Adipocyte (in vitro differentiated cells): ENCODE results near the gene ARHGEF12.

ENCODE experiments used
- DNase-seq: peaks from one replicate; pipeline ENCODE4 v3.0.0-alpha.2; 2015; ENCODE audit warnings: low read depth
- H3K27me3 ChIP-seq: replicated peaks from 2 replicates; pipeline ENCODE4 v1.7.0; 2013; ENCODE audit warnings: mild to moderate bottlenecking, low read length, moderate library complexity; ENCODE audit not compliant: control insufficient read depth, insufficient read depth
- H3K36me3 ChIP-seq: 2 replicates; pipeline ENCODE4 v1.7.0; 2013; ENCODE audit warnings: low read length, mild to moderate bottlenecking, moderate library complexity; ENCODE audit not compliant: control insufficient read depth, insufficient read depth, severe bottlenecking
- H3K4me1 ChIP-seq: 2 replicates; pipeline ENCODE4 v1.7.0; 2013; ENCODE audit warnings: mild to moderate bottlenecking, low read length, moderate library complexity; ENCODE audit not compliant: control insufficient read depth, insufficient read depth
- H3K4me3 ChIP-seq: 2 replicates; pipeline ENCODE4 v1.7.0; 2013; ENCODE audit warnings: mild to moderate bottlenecking, low read length, moderate library complexity
- H3K9ac ChIP-seq: 2 replicates; pipeline ENCODE4 v1.7.0; 2013; ENCODE audit warnings: mild to moderate bottlenecking, low read length, moderate library complexity
- H3K9me3 ChIP-seq: 2 replicates; pipeline ENCODE4 v1.7.0; 2013; ENCODE audit warnings: mild to moderate bottlenecking, low read length, moderate library complexity; ENCODE audit not compliant: control insufficient read depth

ARHGEF12 gene

GRCh38 chr11:120441592-120441991 is 105.4 kb downstream of the ARHGEF12 start:
- no peaks in the 10 kb centered on the region for H3K9me3 ChIP-seq
- H3K9ac ChIP-seq = no peak overlapping the region
- no peak overlapping the region for H3K4me3 ChIP-seq
- H3K27me3 ChIP-seq = no peaks in the 10 kb centered on the region
- no peak for DNase-seq
- H3K4me1 ChIP-seq = no peaks in the 10 kb centered on the region
- peaks cover 85% of the 10 kb centered on the region for H3K36me3 ChIP-seq

DNA sequence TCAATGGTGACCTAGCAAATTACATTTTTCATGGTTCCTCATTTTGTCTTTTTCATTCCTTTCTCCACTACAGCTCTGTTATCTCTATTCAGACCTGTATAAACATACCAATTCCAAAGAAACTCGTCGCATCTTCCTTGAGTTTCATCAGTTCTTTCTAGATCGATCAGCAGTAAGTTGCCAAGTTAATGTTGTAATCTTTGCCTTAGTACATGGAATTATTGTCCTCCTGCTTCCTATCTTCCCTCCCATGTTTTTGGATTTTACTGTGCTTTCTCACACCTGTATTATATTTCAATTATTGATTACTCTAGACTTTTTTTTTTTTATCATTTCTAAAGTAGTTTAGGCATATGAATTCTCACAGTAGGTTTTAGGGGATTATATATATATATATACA is 105.8 kb downstream of the ARHGEF12 start:
- no peak for DNase-seq
- Histone ChIP-seq H3K9me3 (no peaks in the 10 kb centered on the region), H3K4me1 (no peaks in the 10 kb centered on the region), H3K36me3 (peaks cover 86% of the 10 kb centered on the region), H3K27me3 (no peaks in the 10 kb centered on the region), H3K9ac (no peak overlapping the region), H3K4me3 (no peak overlapping the region)

- Histone ChIP-seq H3K27me3 (no peaks in the 10 kb centered on the region), H3K9me3 (no peaks in the 10 kb centered on the region), H3K4me3 (no peak overlapping the region), H3K36me3 (peaks cover 90% of the 10 kb centered on the region), H3K4me1 (no peaks in the 10 kb centered on the region), H3K9ac (no peak overlapping the region)
- no peak for DNase-seq
These were observed 110.6 kb downstream of the ARHGEF12 start for GRCh38 chr11:120446802-120447201.

DNA sequence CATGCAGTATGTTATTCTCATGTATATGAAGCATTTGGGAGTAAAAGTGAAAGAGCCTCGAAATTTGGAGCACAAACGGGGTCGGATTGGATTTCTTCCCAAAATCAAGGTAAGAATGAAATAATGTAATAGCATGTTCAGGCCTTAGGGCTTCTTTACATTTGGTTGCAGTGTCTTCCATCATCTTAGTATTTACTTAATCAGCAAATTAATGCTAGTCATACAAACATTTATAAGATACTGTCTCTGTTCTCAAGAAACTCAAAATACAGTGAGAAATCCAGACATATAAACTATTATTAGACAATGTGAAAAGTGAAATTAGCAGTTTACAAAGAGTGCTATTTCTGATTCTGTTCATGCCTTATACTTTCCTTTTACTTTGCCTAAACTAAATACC is 112.0 kb downstream of the ARHGEF12 start:
- Histone ChIP-seq H3K36me3 (peaks cover 91% of the 10 kb centered on the region), H3K27me3 (no peaks in the 10 kb centered on the region)

DNA sequence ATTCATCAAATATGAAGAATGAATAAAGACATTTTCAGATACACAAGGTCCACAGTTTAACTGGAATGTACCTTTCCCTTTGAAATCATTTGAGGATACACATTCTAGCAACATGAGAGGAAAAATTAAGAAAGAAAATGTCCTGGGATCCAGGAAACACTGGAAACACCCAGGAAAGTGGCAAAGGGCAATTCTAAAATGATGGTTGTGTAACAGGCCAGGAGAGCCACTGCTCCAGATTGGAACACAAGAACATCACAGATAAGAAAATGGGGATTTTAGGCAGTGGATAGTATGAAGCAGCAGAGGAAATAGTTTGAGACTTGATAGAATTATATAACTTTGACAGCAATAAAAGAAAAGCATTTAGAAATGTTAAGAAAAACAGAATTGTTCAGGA is 119.3 kb downstream of the ARHGEF12 start:
- Histone ChIP-seq H3K9me3 (no peaks in the 10 kb centered on the region), H3K36me3 (peaks cover 92% of the 10 kb centered on the region), H3K9ac (no peak overlapping the region), H3K27me3 (no peaks in the 10 kb centered on the region), H3K4me1 (no peaks in the 10 kb centered on the region), H3K4me3 (no peak overlapping the region)
- DNase-seq = no peak

More for the DNA sequence above, 112.0 kb downstream of the ARHGEF12 start:
- DNase-seq = no peak
- Histone ChIP-seq H3K4me1 (no peaks in the 10 kb centered on the region), H3K4me3 (no peak overlapping the region), H3K9me3 (no peaks in the 10 kb centered on the region), H3K9ac (no peak overlapping the region)

GRCh38 chr11:120457996-120458395 is 121.8 kb downstream of the ARHGEF12 start:
- Histone ChIP-seq H3K9me3 (no peaks in the 10 kb centered on the region), H3K4me3 (no peak overlapping the region), H3K4me1 (no peaks in the 10 kb centered on the region), H3K9ac (no peak overlapping the region), H3K27me3 (no peaks in the 10 kb centered on the region), H3K36me3 (peaks cover 95% of the 10 kb centered on the region)
- DNase-seq = no peak

- H3K36me3 ChIP-seq = peaks cover 89% of the 10 kb centered on the region
- no peak overlapping the region for H3K4me3 ChIP-seq
- H3K9ac ChIP-seq = no peak overlapping the region
- H3K4me1 ChIP-seq = no peaks in the 10 kb centered on the region
- no peaks in the 10 kb centered on the region for H3K27me3 ChIP-seq
- H3K9me3 ChIP-seq = no peaks in the 10 kb centered on the region
- peak; percentile 17 for DNase-seq
These were observed 126.6 kb downstream of the ARHGEF12 start for GRCh38 chr11:120462825-120463224.

- H3K27me3 ChIP-seq = no peaks in the 10 kb centered on the region
- no peak for DNase-seq
- peaks cover 91% of the 10 kb centered on the region for H3K36me3 ChIP-seq
- H3K4me1 ChIP-seq = peaks cover 6% of the 10 kb centered on the region
- H3K9me3 ChIP-seq = no peaks in the 10 kb centered on the region
- H3K4me3 ChIP-seq = no peak overlapping the region
- no peak overlapping the region for H3K9ac ChIP-seq
These were observed 129.8 kb downstream of the ARHGEF12 start for GRCh38 chr11:120465921-120466534.

GRCh38 chr11:120467627-120468026 is 131.4 kb downstream of the ARHGEF12 start:
- Histone ChIP-seq H3K36me3 (peaks cover 81% of the 10 kb centered on the region), H3K9ac (no peak overlapping the region), H3K27me3 (no peaks in the 10 kb centered on the region)

DNA sequence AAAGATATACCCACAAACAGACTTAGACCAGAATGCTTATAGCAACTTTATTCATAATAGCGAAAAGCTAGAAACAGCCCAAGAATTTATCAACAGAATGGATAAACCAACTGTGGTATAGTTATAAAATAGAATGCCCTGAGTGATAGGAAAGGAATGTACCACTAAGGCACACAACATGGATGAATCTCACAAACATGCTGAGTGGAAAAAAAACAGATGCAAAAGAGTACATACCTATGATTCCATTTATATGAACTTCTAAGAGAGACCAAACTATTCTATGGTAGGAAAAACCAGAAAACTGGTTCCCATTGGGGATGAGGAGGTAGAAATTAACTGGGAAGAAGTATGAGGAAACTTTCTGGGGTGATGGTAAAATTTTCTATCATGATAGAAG is 134.9 kb downstream of the ARHGEF12 start:
- no peaks in the 10 kb centered on the region for H3K9me3 ChIP-seq
- H3K4me1 ChIP-seq = peaks cover 15% of the 10 kb centered on the region
- no peak overlapping the region for H3K9ac ChIP-seq
- no peak overlapping the region for H3K4me3 ChIP-seq
- peak; percentile 77 for DNase-seq
- H3K36me3 ChIP-seq = peaks cover 84% of the 10 kb centered on the region
- H3K27me3 ChIP-seq = no peaks in the 10 kb centered on the region

More at GRCh38 chr11:120467627-120468026, 131.4 kb downstream of the ARHGEF12 start:
- DNase-seq = no peak
- Histone ChIP-seq H3K4me1 (peaks cover 15% of the 10 kb centered on the region), H3K4me3 (no peak overlapping the region), H3K9me3 (no peaks in the 10 kb centered on the region)

GRCh38 chr11:120471994-120472393 is 135.8 kb downstream of the ARHGEF12 start:
- H3K4me3 ChIP-seq = no peak overlapping the region
- no peak overlapping the region for H3K9ac ChIP-seq
- H3K9me3 ChIP-seq = no peaks in the 10 kb centered on the region
- no peaks in the 10 kb centered on the region for H3K27me3 ChIP-seq
- H3K4me1 ChIP-seq = peaks cover 15% of the 10 kb centered on the region
- DNase-seq = no peak
- peaks cover 84% of the 10 kb centered on the region for H3K36me3 ChIP-seq

GRCh38 chr11:120473503-120473902 is 137.3 kb downstream of the ARHGEF12 start:
- Histone ChIP-seq H3K9me3 (no peaks in the 10 kb centered on the region), H3K4me1 (peaks cover 15% of the 10 kb centered on the region), H3K4me3 (no peak overlapping the region), H3K9ac (no peak overlapping the region), H3K36me3 (peaks cover 86% of the 10 kb centered on the region), H3K27me3 (no peaks in the 10 kb centered on the region)
- no peak for DNase-seq
